AG09309 (cell line): ENCODE results near the gene COL23A1.

Source experiments
- DNase-seq: peaks from one replicate; pipeline ENCODE4 v3.0.0-alpha.2; 2010; ENCODE audit warnings: low read depth
- H3K4me3 ChIP-seq: 2 replicates; pipeline ENCODE4 v1.5.1; 2011; ENCODE audit warnings: mild to moderate bottlenecking, low read depth, low read length, moderate library complexity; ENCODE audit not compliant: control insufficient read depth
- CTCF ChIP-seq: IDR thresholded peaks from 2 replicates; pipeline ENCODE4 v1.5.1; 2011; ENCODE audit warnings: mild to moderate bottlenecking, low read depth, low read length, inconsistent platforms; ENCODE audit not compliant: insufficient read depth, control insufficient read depth; ENCODE audit errors: missing control alignments

Gene COL23A1

DNA sequence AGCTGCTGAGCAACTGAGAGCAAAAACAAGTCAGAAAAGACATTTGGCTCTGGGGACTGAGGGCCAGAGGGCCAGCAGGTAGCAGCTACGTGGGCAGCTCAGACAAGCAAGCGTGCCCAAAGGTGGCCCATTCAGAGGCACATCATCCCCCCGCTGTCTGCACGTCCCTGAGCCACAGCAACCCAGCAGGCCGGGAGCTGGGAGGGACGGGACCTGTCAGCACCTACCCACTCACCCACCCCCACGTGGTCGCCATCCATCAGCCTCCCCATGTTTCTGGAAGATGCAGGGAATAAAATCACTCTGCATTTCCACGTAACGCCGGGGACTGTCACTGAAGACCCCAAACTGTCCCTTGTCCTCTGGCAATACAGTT is 167.8 kb downstream of the COL23A1 start:
- TF ChIP-seq CTCF, result no peak
- no peak for DNase-seq
- no peak overlapping the region for H3K4me3 ChIP-seq

DNA sequence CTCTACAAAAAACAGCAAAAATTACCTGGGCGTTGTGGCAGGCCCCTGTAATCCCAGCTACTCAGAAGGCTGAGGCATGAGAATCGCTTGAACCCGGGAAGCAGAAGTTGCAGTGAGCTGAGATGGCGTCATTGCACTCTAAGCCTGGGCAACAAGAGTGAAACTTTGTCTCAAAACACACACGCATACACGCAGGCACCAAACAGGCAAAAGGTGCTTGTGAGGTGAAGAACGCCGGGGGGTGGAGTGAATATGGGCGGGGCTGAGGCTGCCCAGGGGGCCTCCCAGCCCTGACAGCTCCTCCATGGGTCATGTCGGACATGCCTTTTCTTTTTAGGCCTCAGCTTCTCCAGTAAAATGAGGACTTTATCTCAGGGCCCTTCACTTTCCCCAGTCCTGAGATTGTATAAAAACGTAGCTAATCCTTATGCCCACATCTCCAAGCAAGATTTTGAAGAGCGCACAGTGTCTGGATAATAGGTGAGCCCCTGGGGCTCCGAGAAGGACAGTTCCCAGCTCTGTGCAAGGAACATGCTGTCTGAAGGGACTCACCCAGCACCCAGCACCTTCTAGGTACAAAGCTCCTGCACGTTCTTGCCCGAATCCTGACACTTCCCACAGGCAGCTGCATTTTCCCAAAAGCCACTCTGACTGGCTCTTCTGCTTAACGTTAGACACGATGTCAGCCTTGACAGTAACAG is 168.3 kb downstream of the COL23A1 start:
- no peak for TF ChIP-seq CTCF
- H3K4me3 ChIP-seq, result no peak overlapping the region
- no peak for DNase-seq

DNA sequence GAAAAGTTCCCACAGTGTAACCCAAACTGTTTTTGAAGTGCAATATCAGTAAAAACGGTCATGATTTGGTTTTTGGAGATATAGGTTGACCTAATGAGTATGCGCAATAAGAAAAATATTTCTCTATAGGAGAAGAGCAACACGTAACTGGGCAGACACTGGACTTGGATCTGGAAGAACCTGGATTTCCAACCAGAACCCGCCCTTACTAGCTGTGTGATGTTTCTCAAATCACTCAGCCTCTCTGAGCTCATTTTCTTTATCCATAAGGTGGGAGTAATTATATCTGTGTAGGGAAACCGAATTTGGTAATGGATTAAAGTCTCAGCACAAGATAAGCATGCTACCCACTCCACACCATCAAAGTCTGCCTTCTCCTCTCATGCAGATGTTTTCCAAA is 169.1 kb downstream of the COL23A1 start:
- H3K4me3 ChIP-seq, result no peak overlapping the region
- no peak for TF ChIP-seq CTCF
- DNase-seq, result no peak

GRCh38 chr5:178420354-178420781 is 169.8 kb downstream of the COL23A1 start:
- TF ChIP-seq CTCF, result no peak
- no peak overlapping the region for H3K4me3 ChIP-seq
- no peak for DNase-seq

DNA sequence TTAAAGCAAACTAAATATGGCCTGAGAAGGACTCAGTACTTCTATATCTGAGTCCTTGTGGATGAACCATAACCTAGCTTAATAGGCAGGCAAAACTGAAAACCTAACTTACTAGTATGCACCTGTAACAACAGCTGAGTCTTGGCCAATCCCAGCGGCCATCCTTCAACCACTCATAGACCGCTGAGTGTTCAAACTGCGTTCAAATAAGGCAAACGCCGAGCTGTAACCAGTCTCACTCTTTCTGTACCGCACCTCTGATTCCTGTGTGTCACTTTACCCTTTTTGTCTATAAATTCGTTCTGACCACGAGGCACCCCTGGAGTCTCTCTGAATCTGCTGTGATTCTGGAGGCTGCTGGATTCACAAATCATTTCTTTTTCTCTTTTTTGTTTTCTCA is 170.5 kb downstream of the COL23A1 start:
- no peak for TF ChIP-seq CTCF
- no peak for DNase-seq
- no peak overlapping the region for H3K4me3 ChIP-seq

GRCh38 chr5:178419196-178419595 is 171.0 kb downstream of the COL23A1 start:
- no peak overlapping the region for H3K4me3 ChIP-seq
- DNase-seq, result no peak
- TF ChIP-seq CTCF, result no peak

DNA sequence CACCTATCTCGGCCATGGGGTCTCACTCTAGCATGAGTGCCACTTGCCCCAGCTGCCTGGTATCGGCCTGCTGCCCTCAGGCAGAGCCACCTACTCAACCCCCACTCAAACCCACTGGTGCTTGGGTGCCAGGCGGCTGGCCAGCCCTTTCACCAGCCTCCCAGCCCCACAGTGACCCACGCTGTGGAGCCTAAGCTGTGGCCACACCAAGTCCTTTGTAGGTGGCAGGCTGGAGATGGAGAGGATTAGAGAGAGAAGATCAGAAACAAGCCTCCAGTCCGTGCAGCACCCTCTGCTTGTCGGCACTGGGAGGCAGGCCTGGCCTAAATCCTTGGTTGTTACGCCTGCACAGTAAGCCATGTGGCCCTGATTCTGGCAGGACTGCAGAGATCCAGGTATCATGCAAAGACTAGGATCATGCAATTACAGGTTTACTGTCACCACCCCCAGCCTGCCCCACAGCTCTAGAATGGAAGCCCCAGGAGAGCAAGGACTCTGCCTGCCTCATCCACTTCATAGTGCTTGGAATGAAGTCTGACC is 171.7 kb downstream of the COL23A1 start:
- TF ChIP-seq CTCF, result no peak
- DNase-seq, result no peak
- no peak overlapping the region for H3K4me3 ChIP-seq
